ENCODE data around the gene HSPA1B.

DNA sequence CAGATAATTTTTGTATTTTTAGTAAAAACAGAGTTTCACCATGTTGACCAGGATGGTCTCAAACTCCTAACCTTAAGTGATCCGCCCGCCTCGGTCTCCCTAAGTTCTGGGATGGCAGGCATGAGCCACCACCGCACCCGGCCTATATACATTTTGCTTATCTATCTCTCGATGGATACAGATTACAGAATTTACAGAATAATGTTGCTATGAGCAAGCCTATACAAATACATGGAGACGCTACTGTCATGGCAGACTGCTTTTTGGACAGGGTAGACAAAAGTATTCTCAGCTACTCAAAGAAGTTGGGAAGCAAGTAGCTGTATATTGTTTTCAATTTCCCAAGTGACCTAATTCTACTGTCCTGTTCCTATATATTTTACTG, 14.1 kb upstream of the HSPA1B start:
- TF ChIP-seq, protein P1, sequence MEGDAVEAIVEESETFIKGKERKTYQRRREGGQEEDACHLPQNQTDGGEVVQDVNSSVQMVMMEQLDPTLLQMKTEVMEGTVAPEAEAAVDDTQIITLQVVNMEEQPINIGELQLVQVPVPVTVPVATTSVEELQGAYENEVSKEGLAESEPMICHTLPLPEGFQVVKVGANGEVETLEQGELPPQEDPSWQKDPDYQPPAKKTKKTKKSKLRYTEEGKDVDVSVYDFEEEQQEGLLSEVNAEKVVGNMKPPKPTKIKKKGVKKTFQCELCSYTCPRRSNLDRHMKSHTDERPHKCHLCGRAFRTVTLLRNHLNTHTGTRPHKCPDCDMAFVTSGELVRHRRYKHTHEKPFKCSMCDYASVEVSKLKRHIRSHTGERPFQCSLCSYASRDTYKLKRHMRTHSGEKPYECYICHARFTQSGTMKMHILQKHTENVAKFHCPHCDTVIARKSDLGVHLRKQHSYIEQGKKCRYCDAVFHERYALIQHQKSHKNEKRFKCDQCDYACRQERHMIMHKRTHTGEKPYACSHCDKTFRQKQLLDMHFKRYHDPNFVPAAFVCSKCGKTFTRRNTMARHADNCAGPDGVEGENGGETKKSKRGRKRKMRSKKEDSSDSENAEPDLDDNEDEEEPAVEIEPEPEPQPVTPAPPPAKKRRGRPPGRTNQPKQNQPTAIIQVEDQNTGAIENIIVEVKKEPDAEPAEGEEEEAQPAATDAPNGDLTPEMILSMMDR (IDR thresholded peaks at IDR 0.05; ENCODE audit: low read depth, low read length): no peak
- TF ChIP-seq POLR2A (IDR thresholded peaks at IDR 0.05; ENCODE audit: extremely low read depth, insufficient read length) (no peak), MAX (IDR thresholded peaks at IDR 0.05; ENCODE audit: low read depth, low read length) (no peak), MYC (IDR thresholded peaks at IDR 0.05; ENCODE audit: low read depth, low read length) (no peak)

Data from NB4 (cell line).